HepG2 (cell line): ENCODE results near the gene CHCHD1. TPM values are rescaled to one million over a fixed set of nuclear protein-coding genes. Genes with fewer than 3 reads are reported as not detected.
A peak's percentile ranks its signal among the peaks of the same experiment; 100 is the strongest.

Source experiments
- ATAC-seq: fragments of 200-7000 bp; cut with Tn5 transposase; 3 replicates; pipeline ENCODE4 v1.9.1; 2020; ENCODE audit warnings: mild to moderate bottlenecking, moderate library complexity
- BruUV-seq: library from RNA; stranded (reverse); fragments of 400-500 nt; replicated peaks from 2 replicates; lab custom pipeline; 2021; lab: Mats Ljungman, UMichigan
- CTCF ChIA-PET: fragments of 300-600 bp; formaldehyde crosslinking; extraction: SDS; loops from one replicate; lab custom pipeline; 2021; ENCODE audit warnings: low total read pairs, inconsistent platforms, low intra/inter-chr PET ratio; lab: Yijun Ruan, JAX
- POLR2A ChIA-PET: fragments of 350-600 bp; sonication (Branson Sonifier 250); formaldehyde crosslinking; loops from one replicate; lab custom pipeline; 2020; ENCODE audit warnings: antibody characterized with exemption, inconsistent platforms; lab: Yijun Ruan, JAX
- DNase-seq: peaks from one replicate; pipeline ENCODE4 v3.0.0-alpha.2; 2015; ENCODE audit warnings: low spot score
- FAIRE-seq: peaks from 3 replicates; lab custom pipeline; 2011; peaks lifted over from hg19 to GRCh38; lab: Jason Lieb, UNC
- H2AFZ ChIP-seq: one replicate; pipeline ENCODE4 v1.6.1; 2011; ENCODE audit warnings: low read length, inconsistent platforms
- H3K27ac ChIP-seq: fragments of 300-600 bp; 3 replicates; pipeline ENCODE4 v1.8.0; 2011; ENCODE audit warnings: mixed run types, mild to moderate bottlenecking, mixed read lengths, low read length, inconsistent platforms; ENCODE audit not compliant: insufficient read depth; ENCODE audit errors: extremely low read length
- H3K27me3 ChIP-seq, 2 experiments: fragments of 200-600 bp in 1 of 2; 2 replicates in 1 of 2; 3 replicates in 1 of 2; pipeline versions ENCODE4 v1.6.0 to v1.8.0; 2011; ENCODE audit warnings: low read length in 2 of 2, mild to moderate bottlenecking in 2 of 2, moderate library complexity in 2 of 2, inconsistent platforms in 1 of 2; ENCODE audit not compliant: insufficient read depth in 2 of 2, control insufficient read depth in 1 of 2
- H3K36me3 ChIP-seq, 2 experiments: fragments of 200-600 bp in 1 of 2; replicated peaks in 1 of 2; 2 replicates in 1 of 2; 3 replicates in 1 of 2; pipeline versions ENCODE4 v1.5.1 to v1.8.0; 2011; ENCODE audit warnings: low read length in 2 of 2, inconsistent platforms in 1 of 2; ENCODE audit not compliant: insufficient read depth in 2 of 2, control insufficient read depth in 1 of 2
- H3K4me1 ChIP-seq: 2 replicates; pipeline ENCODE4 v1.5.1; 2012; ENCODE audit warnings: low read length, inconsistent platforms; ENCODE audit not compliant: insufficient read depth
- H3K4me2 ChIP-seq: 2 replicates; pipeline ENCODE4 v1.6.0; 2011; ENCODE audit warnings: low read depth, low read length, inconsistent platforms
- H3K4me3 ChIP-seq, 3 experiments: fragments of 200-600 bp in 1 of 3; sonication (generic), shearing (Covaris generic) in 1 of 3; replicated peaks in 1 of 3; 2 replicates each; pipeline ENCODE4 v1.5.1; 2011 to 2016; ENCODE audit warnings: low read length in 3 of 3, inconsistent platforms in 2 of 3, low read depth in 2 of 3, mild to moderate bottlenecking in 2 of 3, control low read depth in 1 of 3, mixed read lengths in 1 of 3; ENCODE audit not compliant: insufficient read depth in 1 of 3
- H3K79me2 ChIP-seq: one replicate; pipeline ENCODE4 v1.6.1; 2011; ENCODE audit warnings: low read length, inconsistent platforms; ENCODE audit not compliant: insufficient read depth
- H3K9ac ChIP-seq: 2 replicates; pipeline ENCODE4 v1.6.0; 2011; ENCODE audit warnings: mild to moderate bottlenecking, low read depth, low read length, inconsistent platforms; ENCODE audit not compliant: insufficient read depth
- H3K9me3 ChIP-seq: 2 replicates; pipeline ENCODE4 v1.5.1; 2012; ENCODE audit warnings: mild to moderate bottlenecking, low read length
- H4K20me1 ChIP-seq: 2 replicates; pipeline ENCODE4 v1.6.0; 2011; ENCODE audit warnings: inconsistent platforms, mild to moderate bottlenecking, low read length, moderate library complexity; ENCODE audit not compliant: insufficient read depth
- BORCS8-MEF2B ChIP-seq: sonication (generic); formaldehyde crosslinking; IDR thresholded peaks from 2 replicates; pipeline ENCODE4 v1.8.0; 2022; ENCODE audit warnings: mild to moderate bottlenecking, missing genetic modification reagents
- DR1 ChIP-seq: sonication (generic); formaldehyde crosslinking; IDR thresholded peaks from 2 replicates; pipeline ENCODE4 v1.8.0; 2021; ENCODE audit warnings: mild to moderate bottlenecking, missing genetic modification reagents, inconsistent platforms
- EED ChIP-seq: sonication (generic); formaldehyde crosslinking; IDR thresholded peaks from 2 replicates; pipeline ENCODE4 v1.5.0; 2020; ENCODE audit warnings: mild to moderate bottlenecking, missing genetic modification reagents
- JDP2 ChIP-seq: sonication (generic); formaldehyde crosslinking; IDR thresholded peaks from 2 replicates; pipeline ENCODE4 v1.8.1; 2022; ENCODE audit warnings: missing genetic modification reagents, borderline replicate concordance
- PTBP1 ChIP-seq: fragments of 200-400 bp; formaldehyde crosslinking; IDR thresholded peaks from 2 replicates; pipeline ENCODE4 v1.6.1; 2018; ENCODE audit warnings: low read length, low read depth; ENCODE audit not compliant: poor library complexity, severe bottlenecking
- SAFB2 ChIP-seq: sonication (generic); formaldehyde crosslinking; IDR thresholded peaks from 2 replicates; pipeline ENCODE4 v1.5.1; 2020; ENCODE audit warnings: missing genetic modification reagents, low read depth, mild to moderate bottlenecking, borderline replicate concordance
- SIN3A ChIP-seq: IDR thresholded peaks from 2 replicates; pipeline ENCODE4 v1.6.1; 2011; ENCODE audit warnings: low read depth, mild to moderate bottlenecking, control low read depth, low read length, borderline replicate concordance
- SUZ12 ChIP-seq: fragments of 150-350 bp; IDR thresholded peaks from 2 replicates; pipeline ENCODE4 v1.6.1; 2014; ENCODE audit warnings: low read depth, low read length
- ZBTB21 ChIP-seq: sonication (generic); formaldehyde crosslinking; IDR thresholded peaks from 2 replicates; pipeline ENCODE4 v1.4.0; 2020; ENCODE audit warnings: missing genetic modification reagents
- ZFYVE20 ChIP-seq: sonication (generic); formaldehyde crosslinking; IDR thresholded peaks from 2 replicates; pipeline ENCODE4 v1.8.0; 2023; ENCODE audit warnings: low read depth, mild to moderate bottlenecking, moderate library complexity, missing genetic modification reagents, borderline replicate concordance
- ZNF235 ChIP-seq: sonication (generic); formaldehyde crosslinking; IDR thresholded peaks from 2 replicates; pipeline ENCODE4 v1.8.1; 2023; ENCODE audit warnings: mild to moderate bottlenecking, missing genetic modification reagents, borderline replicate concordance
- ZNF746 ChIP-seq: sonication (generic); formaldehyde crosslinking; IDR thresholded peaks from 2 replicates; pipeline ENCODE4 v1.8.0; 2022; ENCODE audit warnings: mild to moderate bottlenecking, missing genetic modification reagents
- WGBS: methylation state at CpG from one replicate; pipeline ENCODE4 v1.1.6; 2017; ENCODE audit warnings: low lambda C conversion rate; 5-methylcytosine and 5-hydroxymethylcytosine counted together
- in situ Hi-C: cut with HindIII; loops from 2 replicates; pipeline ENCODE4 v1.10.0; 2017; ENCODE audit warnings: low pct_unique_long_range_greater_than_20kb; ENCODE audit not compliant: extremely low pct_ligation_motif_present
- intact Hi-C: fragments of 100-400 bp; cut with micrococcal nuclease; formaldehyde crosslinking; loops from one replicate; pipeline ENCODE4 v1.10.0; 2022; ENCODE audit not compliant: unreplicated experiment
- polyA plus RNA-seq, 8 experiments: library from polyadenylated mRNA; depleted of rRNA in 3 of 8; stranded (reverse) in 7 of 8; unstranded in 1 of 8; fragments of >200 nt; fragmentation: Illumina TruSeq in 4 of 8; extraction: Trizol in 4 of 8; gene quantifications; 2 replicates each; pipeline versions ENCODE4 v1.2.1 to v1.2.3, GENCODE V29; 2011 to 2016; ENCODE audit warnings: low read depth in 4 of 8, missing spikeins in 1 of 8, mixed read lengths in 1 of 8; ENCODE audit not compliant: insufficient read depth in 1 of 8
- total RNA-seq, 5 experiments: library from RNA; depleted of rRNA; stranded (reverse); fragments of >200 nt; fragmentation: Illumina TruSeq; extraction: Trizol; gene quantifications; 2 replicates each; pipeline ENCODE4 v1.2.3, GENCODE V29; 2016; ENCODE audit warnings: low read depth in 1 of 5
- TF ChIP-seq, protein P1 (sequence below): sonication (generic); formaldehyde crosslinking; IDR thresholded peaks from 2 replicates; pipeline ENCODE4 v1.5.0; 2020; ENCODE audit warnings: missing genetic modification reagents
- TF ChIP-seq, protein P2 (sequence below): sonication (generic); formaldehyde crosslinking; IDR thresholded peaks from 2 replicates; pipeline ENCODE4 v1.8.1; 2023; ENCODE audit warnings: mild to moderate bottlenecking, inconsistent platforms, moderate library complexity, missing genetic modification reagents, borderline replicate concordance

Gene CHCHD1
- total and polyA plus RNA-seq, 2 of the 13 experiments (the other 11 are each of a cell fraction or from before 2014, with no cell fraction given) = 36.9 to 71.2 TPM

DNA sequence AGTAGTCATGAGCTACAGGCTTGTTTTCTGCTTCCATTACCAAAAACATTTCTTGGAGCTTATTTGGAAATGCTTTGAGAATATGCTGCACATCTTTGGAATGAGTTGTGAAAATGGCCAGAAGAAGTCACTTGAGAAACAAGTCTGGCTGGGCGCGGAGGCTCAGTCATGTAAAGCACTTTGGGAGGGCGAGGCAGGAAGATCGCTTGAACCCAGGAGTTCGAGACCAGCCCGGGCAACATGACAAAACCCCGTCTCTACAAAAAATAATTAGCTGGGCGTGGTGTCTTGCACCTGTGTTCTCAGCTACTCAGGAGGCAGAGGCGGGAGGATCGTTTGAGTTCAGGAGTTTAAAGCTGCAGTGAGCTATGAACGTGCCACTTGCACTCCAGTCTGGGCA is 882 bp upstream of the CHCHD1 start (continued):
- TF ChIP-seq, protein P1, sequence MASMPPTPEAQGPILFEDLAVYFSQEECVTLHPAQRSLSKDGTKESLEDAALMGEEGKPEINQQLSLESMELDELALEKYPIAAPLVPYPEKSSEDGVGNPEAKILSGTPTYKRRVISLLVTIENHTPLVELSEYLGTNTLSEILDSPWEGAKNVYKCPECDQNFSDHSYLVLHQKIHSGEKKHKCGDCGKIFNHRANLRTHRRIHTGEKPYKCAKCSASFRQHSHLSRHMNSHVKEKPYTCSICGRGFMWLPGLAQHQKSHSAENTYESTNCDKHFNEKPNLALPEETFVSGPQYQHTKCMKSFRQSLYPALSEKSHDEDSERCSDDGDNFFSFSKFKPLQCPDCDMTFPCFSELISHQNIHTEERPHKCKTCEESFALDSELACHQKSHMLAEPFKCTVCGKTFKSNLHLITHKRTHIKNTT (CRISPR knock-in tag) = no peak
- TF ChIP-seq, protein P2, sequence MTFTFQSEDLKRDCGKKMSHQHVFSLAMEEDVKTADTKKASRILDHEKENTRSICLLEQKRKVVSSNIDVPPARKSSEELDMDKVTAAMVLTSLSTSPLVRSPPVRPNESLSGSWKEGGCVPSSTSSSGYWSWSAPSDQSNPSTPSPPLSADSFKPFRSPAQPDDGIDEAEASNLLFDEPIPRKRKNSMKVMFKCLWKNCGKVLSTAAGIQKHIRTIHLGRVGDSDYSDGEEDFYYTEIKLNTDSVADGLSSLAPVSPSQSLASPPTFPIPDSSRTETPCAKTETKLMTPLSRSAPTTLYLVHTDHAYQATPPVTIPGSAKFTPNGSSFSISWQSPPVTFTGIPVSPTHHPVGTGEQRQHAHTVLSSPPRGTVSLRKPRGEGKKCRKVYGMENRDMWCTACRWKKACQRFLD (CRISPR knock-in tag) = 0 out of 2 replicates have a peak, but pooled peaks have one; percentile 8
- TF ChIP-seq SIN3A = no peak

DNA sequence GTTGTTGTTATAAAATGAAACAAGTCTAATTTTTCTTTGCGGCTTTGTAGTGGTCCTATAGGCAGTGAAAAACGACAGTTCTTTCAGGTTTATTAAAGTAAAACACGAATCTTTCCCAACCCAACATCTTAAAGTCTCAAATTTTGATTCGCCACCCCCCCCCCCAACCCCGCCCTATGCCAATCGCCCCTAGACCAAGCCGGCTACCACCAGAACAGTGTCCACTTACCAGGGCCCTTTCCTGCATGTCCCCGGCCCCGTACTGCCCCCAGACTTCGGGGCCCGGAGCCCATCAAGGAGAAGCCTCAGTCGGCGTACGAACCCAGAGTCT is 335 bp upstream of the CHCHD1 start:
- intact Hi-C loops = no loop called here
- no peaks in the 10 kb centered on the region for H3K9me3 ChIP-seq

More for the DNA sequence above, 335 bp upstream of the CHCHD1 start:
- Histone ChIP-seq H4K20me1 (no peaks in the 10 kb centered on the region), H3K79me2 (peaks cover 49% of the 10 kb centered on the region), H3K4me3 (peak overlapping the region; percentile 80 to 89 (median 88)), H3K4me2 (peak overlapping the region; percentile 85), H3K27ac (peak overlapping the region; percentile 81), H3K9ac (peak overlapping the region; percentile 92), H3K36me3 (peaks cover 0 to 4% of the 10 kb centered on the region in 2 experiments; a peak in 2 of 5 replicates), H2AFZ (no peak overlapping the region), H3K4me1 (peaks cover 37% of the 10 kb centered on the region), H3K27me3 (no peaks in the 10 kb centered on the region; a peak in 1 of 5 replicates)
- no TSS peak for BruUV-seq
- TF ChIP-seq PTBP1 (peak; percentile 41), ZFYVE20 (CRISPR knock-in tag) (no peak), JDP2 (CRISPR knock-in tag) (no peak), ZNF746 (CRISPR knock-in tag) (no peak), BORCS8-MEF2B (CRISPR knock-in tag) (no peak), SAFB2 (CRISPR knock-in tag) (0 out of 2 replicates have a peak, but pooled peaks have one; percentile 76), EED (CRISPR knock-in tag) (no peak), SUZ12 (no peak), ZNF235 (CRISPR knock-in tag) (no peak), DR1 (CRISPR knock-in tag) (no peak), ZBTB21 (CRISPR knock-in tag) (no peak)
- TF ChIP-seq, protein P2 (CRISPR knock-in tag) = 0 out of 2 replicates have a peak, but pooled peaks have one; percentile 18
- in situ Hi-C loops = no loop called here
- POLR2A ChIA-PET = interaction anchor here (0.5 to 2.0 kb wide), 8 partner anchors 9 to 110 kb away, joined by 3 to 31 read pairs (median 6); partner anchors contain the start of gene SEC24C
- DNase-seq = no peak
- CTCF ChIA-PET = no interaction called here
- WGBS = 1% methylated on average over 14 of the region's 14 CpGs
- no peak for ATAC-seq
- no peak for FAIRE-seq
